ENCODE results near the gene SLC26A5. TPM values are rescaled to one million over a fixed set of nuclear protein-coding genes. Genes with fewer than 3 reads are reported as not detected.

The SLC26A5 gene
- total and polyA plus RNA-seq, 5 donors, result 0.07 TPM; not detected in 4

- ATAC-seq (peak; percentile 28 to 43), DNase-seq (peak in 1 of 3 donors; percentile 30)
- intact Hi-C loops (cut with DNase I), result no loop called here
- Histone ChIP-seq H3K4me3 (ENCODE audit: low read length) (peak overlapping the region; percentile 33), H3K9me3 (ENCODE audit: control insufficient read depth, low read length) (no peaks in the 10 kb centered on the region), H3K27ac (ENCODE audit: low read length) (no peak overlapping the region), H3K27me3 (ENCODE audit: control insufficient read depth, insufficient read depth) (no peaks in the 10 kb centered on the region), H3K4me1 (ENCODE audit: control insufficient read depth, insufficient read depth, low read length) (no peaks in the 10 kb centered on the region)
- 6% methylated on average over 48 of the region's 48 CpGs for whole genome bisulfite sequencing
Measured at GRCh38 chr7:103445228-103446048, 569 bp downstream of the SLC26A5 start.

- Histone ChIP-seq H3K9me3 (ENCODE audit: control insufficient read depth, low read length) (no peaks in the 10 kb centered on the region), H3K4me3 (ENCODE audit: low read length) (no peak overlapping the region), H3K4me1 (ENCODE audit: control insufficient read depth, insufficient read depth, low read length) (no peaks in the 10 kb centered on the region), H3K27ac (ENCODE audit: low read length) (no peak overlapping the region), H3K27me3 (ENCODE audit: control insufficient read depth, insufficient read depth) (no peaks in the 10 kb centered on the region)
- intact Hi-C loops (cut with DNase I), result no loop called here
- DNase-seq (no peak), ATAC-seq (no peak)
- 95% methylated on average over 8 of the region's 8 CpGs for WGBS
Measured at GRCh38 chr7:103439661-103440060, 6.3 kb downstream of the SLC26A5 start.

GRCh38 chr7:103437623-103438022 lies 8.4 kb downstream of the SLC26A5 start:
- intact Hi-C loops (cut with DNase I), result no loop called here
- ATAC-seq, result no peak

GRCh38 chr7:103432712-103433111 lies 13.3 kb downstream of the SLC26A5 start:
- ATAC-seq, result no peak
- WGBS, result 69% methylated on average over 1 of the region's 1 CpG

More at GRCh38 chr7:103437623-103438022, 8.4 kb downstream of the SLC26A5 start:
- Histone ChIP-seq H3K4me1 (ENCODE audit: control insufficient read depth, insufficient read depth, low read length) (no peaks in the 10 kb centered on the region), H3K27ac (ENCODE audit: low read length) (no peak overlapping the region), H3K27me3 (ENCODE audit: control insufficient read depth, insufficient read depth) (no peaks in the 10 kb centered on the region), H3K4me3 (ENCODE audit: low read length) (no peak overlapping the region), H3K9me3 (ENCODE audit: control insufficient read depth, low read length) (no peaks in the 10 kb centered on the region)
- 94% methylated on average over 1 of the region's 1 CpG for WGBS
- DNase-seq, result no peak

GRCh38 chr7:103425177-103425576 lies 20.8 kb downstream of the SLC26A5 start:
- no peaks in the 10 kb centered on the region for H3K4me1 ChIP-seq (ENCODE audit: control insufficient read depth, insufficient read depth, low read length)
- H3K9me3 ChIP-seq (ENCODE audit: control insufficient read depth, low read length), result no peaks in the 10 kb centered on the region
- ATAC-seq (no peak), DNase-seq (no peak)
- H3K27me3 ChIP-seq (ENCODE audit: control insufficient read depth, insufficient read depth), result no peaks in the 10 kb centered on the region
- no peak overlapping the region for H3K4me3 ChIP-seq (ENCODE audit: low read length)
- WGBS, result 44% methylated on average over 1 of the region's 1 CpG
- intact Hi-C loops (cut with DNase I), result no loop called here
- no peak overlapping the region for H3K27ac ChIP-seq (ENCODE audit: low read length)

More at GRCh38 chr7:103432712-103433111, 13.3 kb downstream of the SLC26A5 start:
- no peaks in the 10 kb centered on the region for H3K9me3 ChIP-seq (ENCODE audit: control insufficient read depth, low read length)
- no peak for DNase-seq
- no peak overlapping the region for H3K27ac ChIP-seq (ENCODE audit: low read length)
- intact Hi-C loops (cut with DNase I), result no loop called here
- H3K27me3 ChIP-seq (ENCODE audit: control insufficient read depth, insufficient read depth), result no peaks in the 10 kb centered on the region
- H3K4me3 ChIP-seq (ENCODE audit: low read length), result no peak overlapping the region
- H3K4me1 ChIP-seq (ENCODE audit: control insufficient read depth, insufficient read depth, low read length), result no peaks in the 10 kb centered on the region

- no peak overlapping the region for H3K4me3 ChIP-seq (ENCODE audit: low read length)
- no peak overlapping the region for H3K27ac ChIP-seq (ENCODE audit: low read length)
- DNase-seq (no peak), ATAC-seq (no peak)
- 81% methylated on average over 3 of the region's 3 CpGs for WGBS
- intact Hi-C loops (cut with DNase I), result no loop called here
- H3K9me3 ChIP-seq (ENCODE audit: control insufficient read depth, low read length), result no peaks in the 10 kb centered on the region
- no peaks in the 10 kb centered on the region for H3K4me1 ChIP-seq (ENCODE audit: control insufficient read depth, insufficient read depth, low read length)
- no peaks in the 10 kb centered on the region for H3K27me3 ChIP-seq (ENCODE audit: control insufficient read depth, insufficient read depth)
Measured at GRCh38 chr7:103423467-103424179, 22.4 kb downstream of the SLC26A5 start.

- intact Hi-C loops (cut with DNase I), result no loop called here
- no peaks in the 10 kb centered on the region for H3K4me1 ChIP-seq (ENCODE audit: control insufficient read depth, insufficient read depth, low read length)
- ATAC-seq, result no peak
Measured at GRCh38 chr7:103420857-103421384, 25.1 kb downstream of the SLC26A5 start.

GRCh38 chr7:103418241-103418640 lies 27.8 kb downstream of the SLC26A5 start:
- H3K4me3 ChIP-seq (ENCODE audit: low read length), result no peak overlapping the region
- H3K27ac ChIP-seq (ENCODE audit: low read length), result no peak overlapping the region
- intact Hi-C loops (cut with DNase I), result no loop called here
- no peaks in the 10 kb centered on the region for H3K4me1 ChIP-seq (ENCODE audit: control insufficient read depth, insufficient read depth, low read length)
- no peak for DNase-seq
- ATAC-seq, result no peak
- no peaks in the 10 kb centered on the region for H3K27me3 ChIP-seq (ENCODE audit: control insufficient read depth, insufficient read depth)
- no peaks in the 10 kb centered on the region for H3K9me3 ChIP-seq (ENCODE audit: control insufficient read depth, low read length)
- 63% methylated on average over 3 of the region's 3 CpGs for WGBS

More at GRCh38 chr7:103420857-103421384, 25.1 kb downstream of the SLC26A5 start:
- Histone ChIP-seq H3K4me3 (ENCODE audit: low read length) (no peak overlapping the region), H3K27me3 (ENCODE audit: control insufficient read depth, insufficient read depth) (no peaks in the 10 kb centered on the region), H3K27ac (ENCODE audit: low read length) (no peak overlapping the region), H3K9me3 (ENCODE audit: control insufficient read depth, low read length) (no peaks in the 10 kb centered on the region)
- 63% methylated on average over 5 of the region's 5 CpGs for WGBS
- no peak for DNase-seq

- no peak overlapping the region for H3K27ac ChIP-seq (ENCODE audit: low read length)
- no peaks in the 10 kb centered on the region for H3K9me3 ChIP-seq (ENCODE audit: control insufficient read depth, low read length)
- H3K4me3 ChIP-seq (ENCODE audit: low read length), result no peak overlapping the region
- H3K27me3 ChIP-seq (ENCODE audit: control insufficient read depth, insufficient read depth), result no peaks in the 10 kb centered on the region
- ATAC-seq (no peak), DNase-seq (no peak)
- intact Hi-C loops (cut with DNase I), result no loop called here
- 60% methylated on average over 5 of the region's 5 CpGs for WGBS
- no peaks in the 10 kb centered on the region for H3K4me1 ChIP-seq (ENCODE audit: control insufficient read depth, insufficient read depth, low read length)
Measured at GRCh38 chr7:103413407-103413806, 32.6 kb downstream of the SLC26A5 start.

GRCh38 chr7:103412151-103412550 lies 33.9 kb downstream of the SLC26A5 start:
- Histone ChIP-seq H3K27ac (ENCODE audit: low read length) (no peak overlapping the region), H3K9me3 (ENCODE audit: control insufficient read depth, low read length) (no peaks in the 10 kb centered on the region), H3K4me1 (ENCODE audit: control insufficient read depth, insufficient read depth, low read length) (no peaks in the 10 kb centered on the region), H3K4me3 (ENCODE audit: low read length) (no peak overlapping the region), H3K27me3 (ENCODE audit: control insufficient read depth, insufficient read depth) (no peaks in the 10 kb centered on the region)
- DNase-seq, result no peak
- intact Hi-C loops (cut with DNase I), result no loop called here
- WGBS, result 81% methylated on average over 1 of the region's 1 CpG
- ATAC-seq, result no peak
